GM19240 (cell line): ENCODE measurements around the gene TBX22.
"Not testable (repeated sequence)": the region's sequence is repeated elsewhere in the genome, so short reads cannot be mapped to it uniquely, and the experiment has no call there.

ENCODE experiments used
- DNase-seq: peaks from one replicate; pipeline ENCODE4 v3.0.0; 2011; ENCODE audit warnings: low spot score; ENCODE audit not compliant: insufficient read length

The TBX22 gene

GRCh38 chrX:80014141-80014940 is at the start of gene TBX22:
TSS of gene TBX22 (plus strand) at chrX:80014753. CDS start at chrX:80022270, 7,517 bp downstream.
- no peak for DNase-seq

GRCh38 chrX:79975605-79976004 is 38.9 kb upstream of the TBX22 start:
- no peak for DNase-seq

- DNase-seq, result no peak
Observed at GRCh38 chrX:80004458-80004857, 10.1 kb upstream of the TBX22 start.

GRCh38 chrX:80011522-80011921 is 3.0 kb upstream of the TBX22 start:
- DNase-seq, result no peak

- DNase-seq, result no peak
Observed at GRCh38 chrX:80016182-80016581, 1.6 kb downstream of the TBX22 start.

GRCh38 chrX:80021621-80022020 is 7.1 kb downstream of the TBX22 start:
- DNase-seq, result no peak

- no peak for DNase-seq
Observed at GRCh38 chrX:80022363-80023031, 7.9 kb downstream of the TBX22 start.

- no peak for DNase-seq
Observed at GRCh38 chrX:80026116-80026515, 11.6 kb downstream of the TBX22 start.

GRCh38 chrX:80066156-80066555 is 51.6 kb downstream of the TBX22 start:
- DNase-seq, result not testable (repeated sequence)

- not testable (repeated sequence) for DNase-seq
Observed at GRCh38 chrX:80075625-80076024, 61.1 kb downstream of the TBX22 start.
